Measurements from ENCODE around the gene ADGRE2. TPM values are rescaled to one million over a fixed set of nuclear protein-coding genes. Genes with fewer than 3 reads are reported as not detected.
A peak's percentile ranks its signal among the peaks of the same experiment; 100 is the strongest.
"Not testable (repeated sequence)": the region's sequence is repeated elsewhere in the genome, so short reads cannot be mapped to it uniquely, and the experiment has no call there.

ADGRE2 gene
- total RNA-seq, 1 experiment from 2014 or later: 4.2 TPM

DNA sequence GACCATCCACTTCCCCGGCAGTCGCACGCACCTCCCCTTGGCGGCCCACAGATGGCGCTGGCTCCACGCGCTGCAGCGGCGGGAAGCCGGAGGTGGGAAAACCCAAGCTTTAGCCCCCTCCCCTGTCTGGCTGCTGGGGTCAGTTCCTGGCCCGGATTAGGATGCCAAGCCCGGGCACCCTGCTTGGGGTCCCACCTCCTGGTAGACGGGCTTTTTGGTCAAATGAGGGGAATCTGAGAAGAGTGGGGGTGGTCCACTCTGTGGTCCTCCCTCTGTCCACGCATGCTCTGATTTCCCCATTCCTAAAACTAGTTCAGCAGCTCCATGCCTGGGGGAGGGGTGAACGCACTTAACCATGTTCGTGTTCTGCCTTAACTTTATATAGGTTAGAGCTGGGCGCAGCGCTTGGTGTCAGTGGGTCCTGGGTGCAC, 8.1 kb upstream of the ADGRE2 start:
- TF ChIP-seq EZH2 (IDR thresholded peaks at IDR 0.05; ENCODE audit: low read length, unreplicated experiment) (no peak), EZH2phosphoT487 (IDR thresholded peaks at IDR 0.05; ENCODE audit: borderline replicate concordance, low read length) (no peak)
- TF ChIP-seq, protein P1, sequence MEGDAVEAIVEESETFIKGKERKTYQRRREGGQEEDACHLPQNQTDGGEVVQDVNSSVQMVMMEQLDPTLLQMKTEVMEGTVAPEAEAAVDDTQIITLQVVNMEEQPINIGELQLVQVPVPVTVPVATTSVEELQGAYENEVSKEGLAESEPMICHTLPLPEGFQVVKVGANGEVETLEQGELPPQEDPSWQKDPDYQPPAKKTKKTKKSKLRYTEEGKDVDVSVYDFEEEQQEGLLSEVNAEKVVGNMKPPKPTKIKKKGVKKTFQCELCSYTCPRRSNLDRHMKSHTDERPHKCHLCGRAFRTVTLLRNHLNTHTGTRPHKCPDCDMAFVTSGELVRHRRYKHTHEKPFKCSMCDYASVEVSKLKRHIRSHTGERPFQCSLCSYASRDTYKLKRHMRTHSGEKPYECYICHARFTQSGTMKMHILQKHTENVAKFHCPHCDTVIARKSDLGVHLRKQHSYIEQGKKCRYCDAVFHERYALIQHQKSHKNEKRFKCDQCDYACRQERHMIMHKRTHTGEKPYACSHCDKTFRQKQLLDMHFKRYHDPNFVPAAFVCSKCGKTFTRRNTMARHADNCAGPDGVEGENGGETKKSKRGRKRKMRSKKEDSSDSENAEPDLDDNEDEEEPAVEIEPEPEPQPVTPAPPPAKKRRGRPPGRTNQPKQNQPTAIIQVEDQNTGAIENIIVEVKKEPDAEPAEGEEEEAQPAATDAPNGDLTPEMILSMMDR (conservative IDR thresholded peaks at IDR 0.05; ENCODE audit: low read depth, low read length): peak; percentile 95
- ChIA-PET POLR2A (ENCODE audit: unreplicated experiment) (no interaction called here), CTCF (interaction anchor here (0.7 to 1.1 kb wide), 4 partner anchors 81 to 212 kb away, joined by 3 to 18 read pairs (median 3); no protein-coding TSS in a partner anchor)
- Histone ChIP-seq H3F3A (ENCODE audit: low read length, unreplicated experiment) (no peaks in the 10 kb centered on the region), H3K9me3 (ENCODE audit: low read length) (no peaks in the 10 kb centered on the region), H3K9ac (ENCODE audit: low read length) (no peak overlapping the region), H3K79me2 (ENCODE audit: low read length) (no peaks in the 10 kb centered on the region), H3K27me3 (ENCODE audit: low read length) (peaks cover 3% of the 10 kb centered on the region; the same call in 1 of the 2 replicates), H4K20me1 (ENCODE audit: low read length) (no peaks in the 10 kb centered on the region), H3K4me3 (ENCODE audit: low read length) (peak overlapping the region; percentile 35), H3K9me2 (replicated peaks; ENCODE audit: low read length) (no peaks in the 10 kb centered on the region), H2AFZ (ENCODE audit: low read length) (peak overlapping the region; percentile 69), H3K4me2 (ENCODE audit: low read length) (peak overlapping the region; percentile 68), H3K27ac (ENCODE audit: low read length) (no peak overlapping the region), H3K4me1 (ENCODE audit: insufficient read depth, low read length) (peaks cover 12% of the 10 kb centered on the region), H3K36me3 (ENCODE audit: low read depth, low read length) (no peaks in the 10 kb centered on the region)
- intact Hi-C loops (cut with micrococcal nuclease): loop anchor here (2.0 kb wide), 1 partner anchor 102 kb away; no protein-coding TSS in a partner anchor
- no TSS peak for BruUV-seq (replicated peaks)
- DNase-seq (peak; percentile 42), ATAC-seq (no peak)

DNA sequence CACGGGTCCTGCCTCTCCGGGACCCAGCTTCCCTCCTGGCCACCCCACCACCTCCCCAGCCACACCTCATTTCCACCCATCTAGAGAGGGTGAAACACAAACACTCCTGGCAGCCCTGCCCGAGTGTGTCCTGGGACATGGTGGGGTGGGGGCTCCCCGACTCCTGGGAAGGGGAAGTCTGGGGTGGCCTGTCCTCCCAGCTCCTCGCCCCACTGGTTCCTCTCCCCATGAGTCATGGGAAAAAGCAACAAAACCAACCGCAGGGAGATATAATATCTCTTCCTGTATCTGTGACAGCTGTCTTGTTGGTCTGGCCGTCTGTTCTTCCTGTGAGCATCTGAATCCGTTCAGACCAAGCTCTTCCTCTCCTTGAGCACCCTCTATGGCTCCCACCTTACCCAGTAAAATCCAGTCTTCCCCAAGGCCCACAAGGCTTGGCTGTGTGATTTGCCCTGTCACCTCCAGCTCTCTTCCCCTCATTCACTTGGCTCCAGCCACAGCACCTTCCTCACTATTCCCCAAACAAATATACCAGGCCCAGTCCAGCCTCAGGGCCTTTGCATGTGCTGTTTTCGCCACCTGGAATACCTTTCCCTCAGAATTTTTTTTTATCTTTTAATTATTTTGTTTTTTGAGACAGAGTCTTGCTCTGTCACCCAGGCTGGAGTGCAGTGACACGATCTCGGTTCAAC, 6.9 kb upstream of the ADGRE2 start:
- H3K9me2 ChIP-seq (replicated peaks; ENCODE audit: low read length); H3K36me3 ChIP-seq (ENCODE audit: low read depth, low read length); H3F3A ChIP-seq (ENCODE audit: low read length, unreplicated experiment); H3K9me3 ChIP-seq (ENCODE audit: low read length); H3K27me3 ChIP-seq (ENCODE audit: low read length); H4K20me1 ChIP-seq (ENCODE audit: low read length); intact Hi-C loops (cut with micrococcal nuclease); POLR2A ChIA-PET (ENCODE audit: unreplicated experiment); H3K79me2 ChIP-seq (ENCODE audit: low read length); BruUV-seq (replicated peaks): not testable (repeated sequence)
- DNase-seq (peak; percentile 84), ATAC-seq (peak; percentile 83)
- H3K9ac ChIP-seq (ENCODE audit: low read length): peak overlapping the region; percentile 57
- H2AFZ ChIP-seq (ENCODE audit: low read length): 0 out of 2 replicates have a peak overlapping the region, but pooled peaks have one; percentile 22
- CTCF ChIA-PET: interaction anchor here (0.7 kb wide), 1 partner anchor 211 kb away, joined by 3 read pairs; no protein-coding TSS in a partner anchor
- H3K4me1 ChIP-seq (ENCODE audit: insufficient read depth, low read length): peaks cover 12% of the 10 kb centered on the region
- H3K4me2 ChIP-seq (ENCODE audit: low read length): peak overlapping the region; percentile 71
- peak overlapping the region; percentile 43 for H3K4me3 ChIP-seq (ENCODE audit: low read length)
- H3K27ac ChIP-seq (ENCODE audit: low read length): peak overlapping the region; percentile 81

DNA sequence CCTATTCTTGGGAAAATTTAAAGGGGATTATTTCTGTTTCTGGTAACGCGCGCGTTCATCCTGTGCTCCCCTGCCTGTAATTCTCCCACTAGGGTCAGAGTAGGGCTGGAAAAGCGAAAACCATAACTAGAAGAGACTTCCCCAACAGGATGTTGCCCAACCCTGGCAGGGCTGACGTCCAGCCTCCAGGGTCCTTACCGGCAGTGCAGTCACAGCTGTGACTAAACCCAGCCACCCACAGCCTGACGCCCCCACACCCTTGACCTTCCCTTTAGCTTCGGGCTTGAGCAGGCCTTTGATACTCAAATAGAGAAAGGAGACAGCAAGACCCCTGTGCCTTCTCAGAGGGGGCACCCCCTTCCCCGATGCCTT, 6.4 kb upstream of the ADGRE2 start:
- Histone ChIP-seq H3K9ac (ENCODE audit: low read length) (peak overlapping the region; percentile 57), H2AFZ (ENCODE audit: low read length) (0 out of 2 replicates have a peak overlapping the region, but pooled peaks have one; percentile 22)
- intact Hi-C loops (cut with micrococcal nuclease): not testable (repeated sequence)

DNA sequence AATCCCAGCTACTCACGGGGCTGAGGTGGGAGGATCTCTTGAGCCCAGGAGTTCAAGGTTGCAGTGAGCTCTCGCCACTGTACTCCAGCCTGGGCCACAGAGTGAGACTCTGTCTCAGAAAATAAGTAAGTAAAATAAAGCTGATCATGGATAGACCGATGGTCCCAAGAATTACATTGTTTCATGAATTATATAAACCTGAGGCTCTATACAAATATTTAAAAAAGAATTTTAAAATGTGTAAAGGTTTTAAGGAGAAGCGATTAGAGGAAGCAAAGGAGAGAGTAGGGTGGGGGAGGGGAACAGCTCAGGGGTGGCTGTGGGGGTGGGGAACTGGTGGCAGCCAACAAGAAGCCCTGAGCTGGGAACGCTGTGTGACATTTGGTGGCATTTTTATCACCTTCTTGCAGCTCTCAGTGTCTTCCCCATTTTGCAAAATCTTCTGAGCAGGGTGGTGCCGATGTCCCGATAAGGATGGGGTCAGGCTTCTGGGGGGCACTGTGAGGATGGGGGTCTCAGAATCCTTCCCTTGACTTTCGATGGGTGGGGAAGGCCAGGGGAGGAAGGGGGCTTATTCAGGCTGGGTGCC, 5.1 kb upstream of the ADGRE2 start:
- DNase-seq; H2AFZ ChIP-seq (ENCODE audit: low read length); CTCF ChIA-PET; H3K4me2 ChIP-seq (ENCODE audit: low read length); BruUV-seq (replicated peaks); H3K9ac ChIP-seq (ENCODE audit: low read length); H3K36me3 ChIP-seq (ENCODE audit: low read depth, low read length); H3K27ac ChIP-seq (ENCODE audit: low read length); H3K9me2 ChIP-seq (replicated peaks; ENCODE audit: low read length); H3K27me3 ChIP-seq (ENCODE audit: low read length); H3F3A ChIP-seq (ENCODE audit: low read length, unreplicated experiment); H3K9me3 ChIP-seq (ENCODE audit: low read length); intact Hi-C loops (cut with micrococcal nuclease); H3K79me2 ChIP-seq (ENCODE audit: low read length); H4K20me1 ChIP-seq (ENCODE audit: low read length); H3K4me3 ChIP-seq (ENCODE audit: low read length); POLR2A ChIA-PET (ENCODE audit: unreplicated experiment); ATAC-seq: not testable (repeated sequence)
- H3K4me1 ChIP-seq (ENCODE audit: insufficient read depth, low read length): peaks cover 12% of the 10 kb centered on the region

More for the DNA sequence above, 6.4 kb upstream of the ADGRE2 start:
- H3K9me3 ChIP-seq (ENCODE audit: low read length); BruUV-seq (replicated peaks); H4K20me1 ChIP-seq (ENCODE audit: low read length); H3K36me3 ChIP-seq (ENCODE audit: low read depth, low read length); H3K79me2 ChIP-seq (ENCODE audit: low read length); H3F3A ChIP-seq (ENCODE audit: low read length, unreplicated experiment); H3K9me2 ChIP-seq (replicated peaks; ENCODE audit: low read length); H3K27me3 ChIP-seq (ENCODE audit: low read length); POLR2A ChIA-PET (ENCODE audit: unreplicated experiment): not testable (repeated sequence)
- peaks cover 12% of the 10 kb centered on the region for H3K4me1 ChIP-seq (ENCODE audit: insufficient read depth, low read length)
- CTCF ChIA-PET: interaction anchor here (0.7 kb wide), 1 partner anchor 211 kb away, joined by 3 read pairs; no protein-coding TSS in a partner anchor
- peak overlapping the region; percentile 81 for H3K27ac ChIP-seq (ENCODE audit: low read length)
- ATAC-seq: peak; percentile 49
- H3K4me2 ChIP-seq (ENCODE audit: low read length): peak overlapping the region; percentile 71
- DNase-seq: peak; percentile 65
- peak overlapping the region; percentile 43 for H3K4me3 ChIP-seq (ENCODE audit: low read length)

Measured in PC-3 (cell line).